A549 treated with Hydrocortisone at 1 μM for 4 hours (cell line): ENCODE results near the gene KRTAP19-6. TPM values are rescaled to one million over a fixed set of nuclear protein-coding genes. Genes with fewer than 3 reads are reported as not detected.

ENCODE experiments used
- total RNA-seq: library from RNA; stranded (reverse); fragments of 200-300 nt; extraction: Qiagen RNA extraction; gene quantifications from 5 replicates; pipeline ENCODE4 v1.2.3, GENCODE V29; 2022

Gene KRTAP19-6, protein sequence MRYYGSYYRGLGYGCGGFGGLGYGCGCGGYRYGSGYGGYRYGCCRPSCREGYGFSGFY
- not detected in 5 replicates for total RNA-seq

GRCh38 chr21:30541764-30542163, at the start of gene KRTAP19-6:
TSS of gene KRTAP19-6 (minus strand) at chr21:30541864. CDS start at chr21:30541833, 31 bp downstream.

DNA sequence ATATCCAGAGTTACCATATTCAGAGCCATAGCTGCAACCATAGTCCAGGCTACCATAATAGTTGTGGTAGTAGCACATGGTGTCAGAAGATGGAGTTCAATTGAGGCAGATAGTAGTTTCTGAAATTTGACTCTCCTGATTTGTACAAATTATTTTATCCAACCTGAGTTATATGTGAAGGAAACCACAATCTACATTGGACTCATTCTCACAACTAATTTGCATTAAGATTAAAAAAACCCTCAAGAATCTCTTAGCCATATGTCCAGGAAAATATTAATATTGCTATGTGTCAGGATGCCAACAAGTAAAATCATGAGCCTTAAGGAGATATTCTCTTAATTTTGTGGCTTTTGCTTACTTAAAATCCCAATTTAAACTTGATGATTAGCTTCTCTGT, 48.6 kb upstream of the KRTAP19-6 start, which contains the start of gene KRTAP22-2:
Gene KRTAP22-2 (minus strand): TSS at position 101 of the 400 bp plus-strand sequence.

DNA sequence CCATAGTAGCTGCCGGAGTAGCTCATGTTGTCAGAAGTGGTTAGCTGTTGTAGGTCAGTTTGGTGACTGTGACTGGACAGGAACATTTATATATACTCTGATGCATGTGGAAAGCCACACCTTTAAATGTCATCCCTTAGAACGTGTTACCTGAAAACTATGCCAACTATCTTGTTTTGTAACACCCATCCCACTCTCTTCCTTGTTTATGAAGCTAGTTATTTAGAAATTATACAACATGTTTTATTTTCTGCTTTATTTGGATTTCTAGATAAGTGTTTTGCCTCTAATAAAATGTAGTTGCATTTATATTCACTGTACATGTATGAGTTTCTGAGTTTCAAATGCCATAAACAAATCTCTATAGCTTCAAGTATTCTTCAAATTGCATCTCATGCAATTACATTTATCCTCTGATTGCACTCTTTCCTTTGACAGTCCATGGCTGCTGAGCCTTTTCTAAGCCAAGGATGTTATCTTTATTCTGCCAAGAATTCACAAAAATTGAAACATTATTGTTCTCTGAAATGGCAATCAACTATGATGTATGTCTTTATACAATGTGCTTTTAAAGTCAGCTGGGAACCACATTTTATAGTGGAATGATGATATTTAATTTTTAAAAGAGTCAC, 19.7 kb upstream of the KRTAP19-6 start, which contains the start of gene KRTAP19-7:
Gene KRTAP19-7 (minus strand): TSS at position 51 of the 632 bp plus-strand sequence. CDS start 25 bp downstream, at position 26.

DNA sequence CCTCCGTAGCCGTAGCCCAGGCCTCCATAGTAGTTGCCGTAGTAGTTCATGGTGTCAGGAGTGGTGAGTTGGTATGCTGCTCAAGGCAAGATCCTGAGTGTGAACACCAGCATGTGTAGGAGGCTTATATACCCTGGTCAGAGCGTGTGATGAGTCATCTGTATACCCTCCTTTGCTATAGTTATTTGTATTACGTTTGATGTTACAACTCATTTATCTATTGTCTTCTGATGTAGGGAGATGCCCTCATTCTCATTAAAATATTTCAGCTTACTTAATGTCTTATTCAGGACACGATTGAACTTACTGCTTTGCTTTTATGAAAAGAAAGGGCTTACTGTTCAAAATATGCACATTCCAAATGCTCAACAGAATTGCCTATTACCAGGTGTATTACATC, 39.6 kb downstream of the KRTAP19-6 start, which contains the start of gene KRTAP19-5:
Gene KRTAP19-5 (minus strand): TSS at position 101 of the 400 bp plus-strand sequence. CDS start 51 bp downstream, at position 50.

DNA sequence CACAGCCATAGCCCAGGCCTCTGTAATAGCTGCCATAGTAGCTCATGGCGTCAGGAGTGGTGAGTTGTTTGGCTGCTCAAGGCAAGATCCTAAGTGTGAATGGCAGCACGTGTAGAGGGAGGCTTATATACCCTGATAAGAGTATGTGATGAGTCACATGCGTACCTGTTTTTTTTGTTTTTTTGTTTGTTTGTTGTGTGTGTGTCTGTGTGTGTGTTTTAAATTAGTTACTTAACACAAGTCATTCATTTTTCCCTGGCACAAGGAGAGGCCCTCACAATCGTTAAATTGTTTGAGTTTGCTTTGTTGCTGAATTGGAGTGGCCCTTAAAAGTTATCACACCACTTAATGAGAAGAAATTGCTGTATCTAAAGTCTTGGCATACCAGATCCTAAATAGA, 44.6 kb downstream of the KRTAP19-6 start, which contains the start of gene KRTAP19-4:
Gene KRTAP19-4 (minus strand): TSS at position 101 of the 400 bp plus-strand sequence. CDS start 55 bp downstream, at position 46.

DNA sequence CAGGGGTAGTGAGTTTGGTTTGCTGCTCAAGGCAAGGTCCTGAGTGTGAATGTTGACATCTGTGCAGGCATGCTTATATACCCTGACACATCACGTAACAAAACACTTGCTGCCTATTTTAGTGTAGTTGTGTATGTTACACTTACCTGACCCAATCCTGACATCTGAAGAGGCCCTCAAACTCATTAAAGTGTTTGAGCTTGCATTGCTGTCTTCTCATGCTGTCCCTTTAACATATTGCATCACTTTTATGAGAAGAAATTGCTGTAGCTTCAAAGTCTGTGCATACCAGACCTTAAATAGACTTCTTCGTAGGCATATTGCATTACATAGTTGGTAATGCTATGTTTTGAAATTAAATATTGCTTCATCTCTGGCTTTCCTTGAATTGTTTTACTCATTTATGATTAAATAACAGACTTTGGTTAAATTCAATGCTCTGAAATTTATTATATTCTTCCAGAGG, 49.7 kb downstream of the KRTAP19-6 start, which contains the start of gene KRTAP19-3:
Gene KRTAP19-3 (minus strand): TSS at position 51 of the 466 bp plus-strand sequence. CDS start 56 bp downstream, outside the sequence.

Other genes starting within 250 kb of the KRTAP19-6 start
- gene KRTAP26-1, start 221.5 kb downstream of the KRTAP19-6 start, total RNA-seq = not detected in 5 replicates
- gene KRTAP27-1, start 204.2 kb downstream of the KRTAP19-6 start, total RNA-seq = not detected in 5 replicates
- not detected in 5 replicates for gene KRTAP23-1, start 193.3 kb downstream of the KRTAP19-6 start, total RNA-seq
- not detected in 5 replicates for gene KRTAP13-2, start 169.6 kb downstream of the KRTAP19-6 start, total RNA-seq
- gene KRTAP13-1, start 145.8 kb downstream of the KRTAP19-6 start, total RNA-seq = not detected in 5 replicates
- gene KRTAP13-3, start 115.9 kb downstream of the KRTAP19-6 start, total RNA-seq = not detected in 5 replicates
- not detected in 5 replicates for gene KRTAP13-4, start 111.6 kb downstream of the KRTAP19-6 start, total RNA-seq
- not detected in 5 replicates for gene KRTAP15-1, start 101.6 kb downstream of the KRTAP19-6 start, total RNA-seq
- not detected in 5 replicates for gene KRTAP19-1, start 61.5 kb downstream of the KRTAP19-6 start, total RNA-seq
- not detected in 5 replicates for gene KRTAP19-2, start 54.4 kb downstream of the KRTAP19-6 start, total RNA-seq
- gene KRTAP19-3, start 49.9 kb downstream of the KRTAP19-6 start, total RNA-seq = not detected in 5 replicates
- gene KRTAP19-4, start 44.7 kb downstream of the KRTAP19-6 start, total RNA-seq = not detected in 5 replicates
- not detected in 5 replicates for gene KRTAP19-5, start 39.7 kb downstream of the KRTAP19-6 start, total RNA-seq
- gene KRTAP19-7, start 19.4 kb upstream of the KRTAP19-6 start, total RNA-seq = not detected in 5 replicates
- gene KRTAP22-2, start 48.5 kb upstream of the KRTAP19-6 start, total RNA-seq = not detected in 5 replicates
- gene KRTAP6-3, start 50.6 kb upstream of the KRTAP19-6 start, total RNA-seq = not detected in 5 replicates
- gene KRTAP6-2, start 57.0 kb upstream of the KRTAP19-6 start, total RNA-seq = not detected in 5 replicates
- not detected in 5 replicates for gene KRTAP22-1, start 59.2 kb upstream of the KRTAP19-6 start, total RNA-seq
- gene KRTAP6-1, start 72.1 kb upstream of the KRTAP19-6 start, total RNA-seq = not detected in 5 replicates
- gene KRTAP20-1, start 74.6 kb upstream of the KRTAP19-6 start, total RNA-seq = not detected in 5 replicates
- not detected in 5 replicates for gene KRTAP20-4, start 78.8 kb upstream of the KRTAP19-6 start, total RNA-seq
- gene KRTAP20-2, start 93.3 kb upstream of the KRTAP19-6 start, total RNA-seq = not detected in 5 replicates
- gene KRTAP20-3, start 101.0 kb upstream of the KRTAP19-6 start, total RNA-seq = not detected in 5 replicates
- gene KRTAP21-3, start 176.9 kb upstream of the KRTAP19-6 start, total RNA-seq = not detected in 5 replicates
- gene KRTAP21-2, start 205.4 kb upstream of the KRTAP19-6 start, total RNA-seq = not detected in 5 replicates
- gene KRTAP21-1, start 213.6 kb upstream of the KRTAP19-6 start, total RNA-seq = not detected in 5 replicates